ENCODE measurements around the gene GALNT9.

GALNT9 gene

DNA sequence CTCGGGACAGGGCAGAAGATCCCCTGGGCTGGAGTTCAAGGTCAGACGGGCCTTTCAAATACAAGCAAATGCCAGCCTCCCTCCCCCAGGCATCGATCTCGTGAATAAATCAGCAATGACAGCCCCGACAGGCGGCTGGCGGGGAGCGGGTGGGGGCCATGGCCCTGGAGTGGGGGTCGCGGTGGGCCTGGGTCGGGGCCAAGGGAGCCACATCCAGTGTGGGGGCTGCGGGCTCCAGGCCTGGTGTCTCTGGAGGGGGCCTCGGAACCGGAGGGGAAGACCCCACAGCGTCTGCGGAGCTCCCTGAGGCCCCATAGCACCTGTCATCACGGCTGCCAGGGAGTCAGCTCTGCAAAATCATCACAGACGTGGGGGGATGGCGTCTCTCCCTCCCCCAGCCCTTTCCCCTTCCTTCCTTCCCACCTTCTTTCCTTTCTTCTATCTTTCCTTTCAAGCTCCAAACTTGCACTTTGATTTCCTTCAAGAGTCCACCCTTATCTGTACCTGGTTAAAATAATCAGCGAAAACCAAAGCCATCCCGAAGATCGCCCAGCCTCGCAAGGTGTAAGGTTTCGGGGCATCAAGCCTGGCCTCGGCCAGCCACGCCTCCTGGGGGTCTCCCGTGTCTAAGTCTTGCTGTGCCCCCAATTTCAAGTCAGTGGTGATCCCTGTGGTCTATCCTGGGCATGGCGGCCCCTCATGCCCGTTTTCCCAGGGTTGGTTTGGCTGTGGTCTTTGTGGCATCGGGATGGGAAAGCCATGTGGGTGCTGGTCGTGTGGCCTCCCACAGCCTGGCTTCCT lies 93.1 kb downstream of the GALNT9 start:
- Histone ChIP-seq H2AFZ (ENCODE audit: low read depth, low read length) (no peak overlapping the region), H3K27me3 (ENCODE audit: insufficient read depth, low read length) (peaks cover 2% of the 10 kb centered on the region), H3K4me3 (ENCODE audit: low read length) (no peak overlapping the region), H3K9me3 (ENCODE audit: low read length) (no peaks in the 10 kb centered on the region), H3K36me3 (ENCODE audit: insufficient read depth, low read length) (no peaks in the 10 kb centered on the region), H3K4me1 (ENCODE audit: insufficient read depth, low read length) (no peaks in the 10 kb centered on the region)

DNA sequence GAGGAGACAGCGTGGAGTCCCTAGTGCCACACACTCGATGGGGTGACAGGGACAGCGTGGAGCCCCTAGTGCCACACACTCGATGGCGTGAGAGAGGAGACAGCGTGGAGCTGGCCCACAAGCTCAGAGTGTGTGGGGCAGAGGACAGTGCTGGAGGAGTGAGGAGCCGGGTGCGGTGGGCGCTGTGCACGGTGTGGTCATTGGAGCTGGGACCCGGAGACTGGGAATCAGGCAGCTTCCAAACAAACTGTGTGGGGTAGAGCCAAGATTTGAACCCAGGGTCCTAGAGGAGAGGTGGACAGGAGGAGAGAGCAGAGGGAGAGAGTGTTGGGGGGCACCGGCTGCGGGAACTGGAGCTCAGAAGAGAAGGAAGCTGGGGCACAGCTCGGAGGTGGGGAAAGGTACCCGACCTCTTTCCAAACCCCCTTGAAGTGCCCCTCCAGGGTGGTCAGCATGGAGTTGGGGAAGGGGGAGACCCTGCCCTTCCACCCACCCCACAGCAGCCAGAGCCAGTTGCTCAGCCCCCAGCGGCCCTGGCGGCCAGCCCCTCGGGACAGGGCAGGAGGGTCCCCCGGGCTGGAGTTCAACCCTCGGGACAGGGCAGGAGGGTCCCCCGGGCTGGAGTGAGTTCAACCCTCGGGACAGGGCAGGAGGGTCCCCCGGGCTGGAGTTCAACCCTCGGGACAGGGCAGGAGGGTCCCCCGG lies 94.1 kb downstream of the GALNT9 start:
- Histone ChIP-seq H3K9me3 (ENCODE audit: low read length) (no peaks in the 10 kb centered on the region), H3K27me3 (ENCODE audit: insufficient read depth, low read length) (peaks cover 2% of the 10 kb centered on the region), H3K36me3 (ENCODE audit: insufficient read depth, low read length) (no peaks in the 10 kb centered on the region), H3K4me1 (ENCODE audit: insufficient read depth, low read length) (no peaks in the 10 kb centered on the region), H2AFZ (ENCODE audit: low read depth, low read length) (no peak overlapping the region), H3K4me3 (ENCODE audit: low read length) (no peak overlapping the region)

DNA sequence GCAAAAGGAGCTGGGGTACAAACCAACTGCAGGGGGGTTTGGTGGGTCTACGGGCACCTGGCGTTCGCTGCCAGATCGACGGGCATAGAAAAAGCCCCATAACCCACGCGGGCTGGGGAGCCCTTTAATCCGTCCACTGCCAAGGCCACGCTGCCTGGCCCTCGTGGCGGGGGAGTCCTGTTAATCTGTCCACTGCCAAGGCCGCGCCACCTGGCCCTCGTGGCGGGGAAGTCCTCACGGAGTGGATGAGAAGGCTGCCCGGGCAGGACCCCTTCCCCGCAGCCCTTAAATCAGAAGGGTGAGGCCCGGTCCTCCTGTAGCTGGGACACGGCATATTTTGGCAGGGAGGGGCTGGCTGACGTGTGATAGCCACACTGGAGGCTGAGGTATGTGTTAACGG lies 99.0 kb downstream of the GALNT9 start:
- no peaks in the 10 kb centered on the region for H3K4me1 ChIP-seq (ENCODE audit: insufficient read depth, low read length)
- no peaks in the 10 kb centered on the region for H3K9me3 ChIP-seq (ENCODE audit: low read length)
- no peak overlapping the region for H3K4me3 ChIP-seq (ENCODE audit: low read length)
- H3K27me3 ChIP-seq (ENCODE audit: insufficient read depth, low read length) = peaks cover 11% of the 10 kb centered on the region
- no peak overlapping the region for H2AFZ ChIP-seq (ENCODE audit: low read depth, low read length)
- no peaks in the 10 kb centered on the region for H3K36me3 ChIP-seq (ENCODE audit: insufficient read depth, low read length)

DNA sequence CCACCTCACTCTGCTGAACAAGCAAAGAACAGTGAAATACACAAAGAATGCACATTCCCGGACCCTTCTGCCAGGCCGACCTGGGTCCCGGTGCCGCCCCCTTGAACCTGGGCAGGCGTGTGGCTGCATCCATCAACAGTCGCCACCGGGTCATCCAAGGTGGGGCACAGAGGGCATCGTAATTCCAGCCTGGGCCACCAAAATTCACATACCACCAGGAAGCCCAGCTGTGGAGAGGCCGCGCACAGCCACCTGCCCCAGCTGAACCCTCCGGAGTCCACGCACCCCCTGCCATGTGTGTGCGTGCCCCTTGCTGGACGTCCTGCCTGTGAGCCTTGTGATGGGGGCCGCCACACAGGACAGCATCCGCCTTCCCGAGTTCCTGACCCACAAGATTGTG lies 99.5 kb downstream of the GALNT9 start:
- Histone ChIP-seq H3K4me1 (ENCODE audit: insufficient read depth, low read length) (no peaks in the 10 kb centered on the region), H2AFZ (ENCODE audit: low read depth, low read length) (no peak overlapping the region), H3K27me3 (ENCODE audit: insufficient read depth, low read length) (peaks cover 11% of the 10 kb centered on the region)

DNA sequence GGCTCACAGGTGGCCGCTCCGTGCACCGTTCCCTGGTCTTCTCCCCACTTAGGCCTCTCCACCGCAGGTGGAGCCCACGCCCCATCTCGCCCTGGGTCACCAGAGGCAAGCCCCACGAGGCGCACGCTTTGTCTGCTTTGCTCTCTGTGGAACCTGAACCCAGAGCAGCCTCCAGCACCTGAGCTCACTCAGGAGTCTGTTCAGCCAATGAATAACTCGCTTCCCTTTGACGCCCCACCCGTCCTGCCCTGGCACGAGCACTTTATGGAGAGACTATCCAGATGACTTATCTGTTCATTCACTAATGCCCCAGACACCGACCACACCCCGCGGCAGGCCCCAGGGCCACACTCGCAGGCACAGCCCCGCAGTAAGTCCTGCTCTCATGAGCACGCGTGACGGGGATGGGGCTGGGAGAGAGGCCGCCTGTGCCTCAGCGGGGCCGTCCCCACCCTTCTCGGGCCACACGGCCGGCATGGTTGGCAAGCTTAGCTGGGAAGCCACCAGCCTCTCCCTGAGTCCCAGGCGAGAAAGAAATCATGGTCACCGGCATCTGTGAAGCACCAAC lies 100.1 kb downstream of the GALNT9 start:
- Histone ChIP-seq H2AFZ (ENCODE audit: low read depth, low read length) (no peak overlapping the region), H3K27me3 (ENCODE audit: insufficient read depth, low read length) (peaks cover 11% of the 10 kb centered on the region), H3K36me3 (ENCODE audit: insufficient read depth, low read length) (no peaks in the 10 kb centered on the region), H3K9me3 (ENCODE audit: low read length) (no peaks in the 10 kb centered on the region), H3K4me1 (ENCODE audit: insufficient read depth, low read length) (no peaks in the 10 kb centered on the region), H3K4me3 (ENCODE audit: low read length) (no peak overlapping the region)

More for the DNA sequence above, 99.5 kb downstream of the GALNT9 start:
- Histone ChIP-seq H3K36me3 (ENCODE audit: insufficient read depth, low read length) (no peaks in the 10 kb centered on the region), H3K4me3 (ENCODE audit: low read length) (no peak overlapping the region), H3K9me3 (ENCODE audit: low read length) (no peaks in the 10 kb centered on the region)

DNA sequence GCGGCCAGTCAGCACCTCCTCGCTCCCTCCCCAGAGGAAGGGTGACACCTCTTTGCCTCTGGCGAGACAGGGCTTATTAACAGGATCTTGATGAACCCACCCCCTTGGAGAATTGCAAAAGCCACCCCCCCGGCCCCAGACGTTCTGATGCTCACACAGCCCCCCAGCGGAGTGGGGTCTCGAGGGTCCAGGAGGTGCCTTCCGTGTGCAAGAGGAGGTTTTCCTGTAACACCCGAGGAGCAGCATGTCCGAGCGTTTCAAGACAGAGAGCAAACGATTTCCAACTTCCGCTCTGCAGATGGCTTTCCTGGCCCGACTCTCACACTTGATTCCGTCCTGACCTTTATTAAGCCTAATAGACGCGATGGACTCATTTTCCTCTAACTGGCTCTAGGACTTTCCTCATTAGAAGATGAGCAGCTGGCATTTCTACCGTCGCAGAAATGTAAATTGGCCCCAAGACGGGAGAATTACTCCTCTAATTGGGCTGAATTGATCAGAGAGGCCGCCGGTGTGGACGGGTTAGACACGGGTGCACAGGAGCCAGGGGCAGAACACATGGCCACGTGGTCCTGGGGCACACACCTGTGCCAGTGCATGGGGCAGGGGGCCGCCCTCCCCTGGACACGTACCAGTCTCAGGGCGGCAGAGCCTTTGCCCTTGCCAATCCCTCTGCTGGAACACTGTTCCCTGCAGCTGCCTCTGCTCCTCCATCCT lies 100.8 kb downstream of the GALNT9 start:
- H2AFZ ChIP-seq (ENCODE audit: low read depth, low read length) = no peak overlapping the region
- H3K4me3 ChIP-seq (ENCODE audit: low read length) = no peak overlapping the region
- peaks cover 11% of the 10 kb centered on the region for H3K27me3 ChIP-seq (ENCODE audit: insufficient read depth, low read length)
- H3K36me3 ChIP-seq (ENCODE audit: insufficient read depth, low read length) = no peaks in the 10 kb centered on the region
- no peaks in the 10 kb centered on the region for H3K9me3 ChIP-seq (ENCODE audit: low read length)
- H3K4me1 ChIP-seq (ENCODE audit: insufficient read depth, low read length) = no peaks in the 10 kb centered on the region

DNA sequence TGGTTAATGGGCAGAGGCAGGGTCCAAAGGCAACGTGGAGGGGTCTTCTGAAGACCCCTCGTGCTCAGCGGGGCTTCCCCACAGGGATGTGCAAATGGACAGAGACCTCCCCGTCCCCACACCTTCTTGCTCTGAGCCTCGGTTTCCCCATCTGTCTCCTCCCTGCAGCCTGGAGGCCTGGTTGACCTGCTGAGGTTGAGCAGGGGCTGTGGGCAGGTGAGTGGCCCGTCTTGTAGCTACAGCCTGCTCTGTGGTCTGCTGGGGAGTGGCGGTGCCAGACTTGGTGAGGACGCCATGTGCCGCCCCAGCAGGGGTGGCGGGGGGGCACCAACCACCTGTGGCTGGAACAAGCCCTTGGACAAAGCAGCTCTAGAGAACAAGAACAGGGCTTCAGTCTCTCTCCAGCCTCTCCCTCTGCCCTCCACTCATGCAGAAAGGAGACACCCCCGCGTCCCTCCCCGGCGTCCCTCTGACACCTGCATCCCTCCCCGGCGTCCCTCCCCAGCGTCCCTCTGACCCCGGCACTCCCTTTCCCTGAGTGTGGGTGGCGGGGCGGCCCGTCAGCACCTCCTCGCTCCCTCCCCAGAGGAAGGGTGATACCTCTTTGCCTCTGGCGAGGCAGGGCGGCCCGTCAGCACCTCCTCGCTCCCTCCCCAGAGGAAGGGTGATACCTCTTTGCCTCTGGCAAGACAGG lies 101.5 kb downstream of the GALNT9 start:
- Histone ChIP-seq H3K27me3 (ENCODE audit: insufficient read depth, low read length) (peaks cover 11% of the 10 kb centered on the region), H3K9me3 (ENCODE audit: low read length) (no peaks in the 10 kb centered on the region), H3K4me1 (ENCODE audit: insufficient read depth, low read length) (no peaks in the 10 kb centered on the region), H3K36me3 (ENCODE audit: insufficient read depth, low read length) (no peaks in the 10 kb centered on the region), H3K4me3 (ENCODE audit: low read length) (no peak overlapping the region), H2AFZ (ENCODE audit: low read depth, low read length) (no peak overlapping the region)

DNA sequence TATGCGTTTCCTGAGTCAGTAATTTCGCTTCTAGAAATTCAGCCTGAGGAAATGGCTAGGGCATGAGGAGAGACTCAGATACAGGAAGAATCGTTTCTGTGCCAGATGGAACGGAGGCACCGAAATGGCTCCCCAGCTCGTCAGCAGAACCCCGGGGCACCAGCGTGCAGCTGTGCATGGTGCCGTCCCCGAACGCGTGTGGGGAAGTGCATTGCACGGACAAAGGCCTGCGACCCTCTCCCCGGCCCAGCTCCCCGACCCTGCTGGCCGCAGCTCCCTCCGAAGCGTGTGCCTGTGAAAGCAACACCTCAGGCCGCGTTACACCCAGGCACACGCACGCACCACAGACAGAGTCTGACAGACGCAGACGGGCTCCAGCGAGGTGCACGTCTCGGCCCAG lies 102.3 kb downstream of the GALNT9 start:
- H3K9me3 ChIP-seq (ENCODE audit: low read length) = no peaks in the 10 kb centered on the region
- H3K36me3 ChIP-seq (ENCODE audit: insufficient read depth, low read length) = no peaks in the 10 kb centered on the region
- H3K27me3 ChIP-seq (ENCODE audit: insufficient read depth, low read length) = peaks cover 11% of the 10 kb centered on the region

DNA sequence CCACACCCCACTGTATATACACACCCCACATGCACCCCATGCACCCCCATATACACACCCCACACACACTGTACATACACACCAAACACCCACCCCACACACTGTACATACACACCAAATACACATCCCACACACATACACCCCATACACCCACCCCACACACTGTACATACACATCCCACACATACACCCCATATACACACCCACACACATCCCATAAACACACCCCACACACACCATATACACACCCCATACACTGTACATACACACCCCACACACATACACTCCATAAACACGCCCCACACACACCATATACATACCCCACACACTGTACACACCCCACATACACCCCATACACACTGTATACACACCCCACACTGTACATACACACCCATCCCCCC lies 102.8 kb downstream of the GALNT9 start:
- Histone ChIP-seq H2AFZ (ENCODE audit: low read depth, low read length) (no peak overlapping the region), H3K36me3 (ENCODE audit: insufficient read depth, low read length) (no peaks in the 10 kb centered on the region), H3K4me1 (ENCODE audit: insufficient read depth, low read length) (no peaks in the 10 kb centered on the region), H3K9me3 (ENCODE audit: low read length) (no peaks in the 10 kb centered on the region), H3K4me3 (ENCODE audit: low read length) (no peak overlapping the region), H3K27me3 (ENCODE audit: insufficient read depth, low read length) (peaks cover 11% of the 10 kb centered on the region)

More for the DNA sequence above, 102.3 kb downstream of the GALNT9 start:
- Histone ChIP-seq H2AFZ (ENCODE audit: low read depth, low read length) (no peak overlapping the region), H3K4me1 (ENCODE audit: insufficient read depth, low read length) (no peaks in the 10 kb centered on the region), H3K4me3 (ENCODE audit: low read length) (no peak overlapping the region)

DNA sequence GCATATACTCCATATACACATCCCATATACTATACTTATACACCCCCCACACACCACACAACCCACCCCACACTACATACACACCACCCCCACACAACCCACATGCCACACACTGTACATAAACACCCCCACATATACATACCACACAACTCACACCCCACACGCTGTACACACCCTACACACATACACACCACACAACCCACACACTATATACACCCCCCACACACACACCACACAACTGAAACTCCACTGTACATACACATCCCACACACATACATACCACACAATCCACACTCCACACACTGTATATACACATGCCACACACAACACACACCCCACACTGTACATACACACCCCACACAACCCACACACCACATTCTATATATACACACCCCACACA lies 104.2 kb downstream of the GALNT9 start:
- H3K4me3 ChIP-seq (ENCODE audit: low read length) = no peak overlapping the region
- peaks cover 11% of the 10 kb centered on the region for H3K27me3 ChIP-seq (ENCODE audit: insufficient read depth, low read length)
- no peaks in the 10 kb centered on the region for H3K4me1 ChIP-seq (ENCODE audit: insufficient read depth, low read length)
- no peaks in the 10 kb centered on the region for H3K9me3 ChIP-seq (ENCODE audit: low read length)
- H2AFZ ChIP-seq (ENCODE audit: low read depth, low read length) = no peak overlapping the region
- no peaks in the 10 kb centered on the region for H3K36me3 ChIP-seq (ENCODE audit: insufficient read depth, low read length)

DNA sequence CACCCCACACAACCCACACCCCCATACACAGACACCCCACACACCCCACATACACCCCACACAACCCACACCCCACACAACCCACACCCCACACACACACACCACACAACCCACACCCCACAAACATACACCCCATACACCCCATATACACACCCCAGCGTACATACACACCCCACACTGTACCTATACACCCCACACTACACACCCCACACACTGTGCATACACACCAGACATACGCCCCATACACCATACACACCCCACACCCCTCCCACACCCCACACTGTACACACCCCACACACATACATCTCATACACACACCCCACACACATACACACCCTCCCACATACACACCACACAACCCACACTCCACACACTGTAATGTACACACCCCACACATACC lies 104.9 kb downstream of the GALNT9 start:
- Histone ChIP-seq H3K9me3 (ENCODE audit: low read length) (no peaks in the 10 kb centered on the region), H3K4me1 (ENCODE audit: insufficient read depth, low read length) (no peaks in the 10 kb centered on the region), H3K36me3 (ENCODE audit: insufficient read depth, low read length) (no peaks in the 10 kb centered on the region), H2AFZ (ENCODE audit: low read depth, low read length) (no peak overlapping the region), H3K27me3 (ENCODE audit: insufficient read depth, low read length) (peaks cover 7% of the 10 kb centered on the region), H3K4me3 (ENCODE audit: low read length) (no peak overlapping the region)

DNA sequence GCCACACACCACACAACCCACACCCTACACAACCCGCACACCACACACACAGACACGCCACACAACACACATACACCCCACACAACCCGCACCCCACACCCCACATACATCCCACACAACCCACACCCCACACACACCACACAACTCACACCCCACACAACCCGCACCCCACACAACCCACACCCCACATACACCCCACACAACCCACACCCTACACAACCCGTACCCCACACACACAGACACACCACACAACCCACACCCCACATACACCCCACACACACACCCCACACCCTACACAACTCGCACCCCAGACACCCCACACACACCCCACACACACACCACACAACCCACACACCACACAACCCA lies 106.6 kb downstream of the GALNT9 start:
- no peak overlapping the region for H2AFZ ChIP-seq (ENCODE audit: low read depth, low read length)
- H3K9me3 ChIP-seq (ENCODE audit: low read length) = no peaks in the 10 kb centered on the region
- H3K27me3 ChIP-seq (ENCODE audit: insufficient read depth, low read length) = no peaks in the 10 kb centered on the region
- no peak overlapping the region for H3K4me3 ChIP-seq (ENCODE audit: low read length)
- no peaks in the 10 kb centered on the region for H3K4me1 ChIP-seq (ENCODE audit: insufficient read depth, low read length)
- no peaks in the 10 kb centered on the region for H3K36me3 ChIP-seq (ENCODE audit: insufficient read depth, low read length)

All from neuron (in vitro differentiated cells).